GM23338 (cell line): ENCODE measurements around the gene FGFR2.
A peak's percentile ranks its signal among the peaks of the same experiment; 100 is the strongest.

Experiments used
- CTCF ChIP-seq, 2 experiments: fragments of 200-600 bp in 1 of 2; sonication (generic) in 1 of 2; conservative IDR thresholded peaks; 2 replicates each; pipeline versions ENCODE4 v1.5.1 to v1.6.1; 2016 to 2017; ENCODE audit warnings: antibody characterized with exemption in 2 of 2, low read depth in 2 of 2, mild to moderate bottlenecking in 2 of 2, moderate library complexity in 1 of 2
- EZH2 ChIP-seq: fragments of 200-600 bp; sonication (generic); IDR thresholded peaks from one replicate; pipeline ENCODE4 v1.8.0; 2017; ENCODE audit warnings: antibody characterized with exemption, mild to moderate bottlenecking, low read depth; ENCODE audit not compliant: unreplicated experiment
- EZH2phosphoT487 ChIP-seq: fragments of 200-600 bp; sonication (generic); IDR thresholded peaks from one replicate; pipeline ENCODE4 v1.8.1; 2018; ENCODE audit warnings: antibody characterized with exemption; ENCODE audit not compliant: unreplicated experiment
- JUNB ChIP-seq: IDR thresholded peaks from one replicate; pipeline ENCODE4 v1.6.1; 2016; ENCODE audit warnings: antibody characterized with exemption; ENCODE audit not compliant: unreplicated experiment
- POLR2AphosphoS5 ChIP-seq: IDR thresholded peaks from 2 replicates; pipeline ENCODE4 v1.6.1; 2016; ENCODE audit warnings: antibody characterized with exemption, low read depth

GRCh38 chr10:121437596-121437995, 160.6 kb downstream of the FGFR2 start:
- TF ChIP-seq CTCF (conservative IDR thresholded peaks at IDR 0.05; ENCODE audit: low read depth in 2 of 2) (peak in 1 of 2 experiments; percentile 9; a peak in 1 of 4 replicates), POLR2AphosphoS5 (no peak), EZH2 (no peak), EZH2phosphoT487 (no peak), JUNB (no peak)
